ENCODE results near the gene FFAR4. TPM values are rescaled to one million over a fixed set of nuclear protein-coding genes. Genes with fewer than 3 reads are reported as not detected.

Gene FFAR4
- total and polyA plus RNA-seq, 2 experiments from 2014 or later: 0.06 TPM; not detected in 1

- no peaks in the 10 kb centered on the region for H3K9me3 Mint-ChIP-seq
- Histone ChIP-seq H3K79me2 (replicated peaks; ENCODE audit: insufficient read depth) (no peaks in the 10 kb centered on the region), H2AFZ (no peak overlapping the region; the same call in 1 of the 2 replicates), H3F3A (replicated peaks; ENCODE audit: low read depth) (no peaks in the 10 kb centered on the region), H3K27me3 (ENCODE audit: insufficient read depth) (peaks cover 67% of the 10 kb centered on the region), H4K20me1 (replicated peaks; ENCODE audit: insufficient read depth) (peaks cover 3% of the 10 kb centered on the region; the same call in 1 of the 2 replicates), H3K36me3 (ENCODE audit: insufficient read depth) (no peaks in the 10 kb centered on the region), H3K9me2 (ENCODE audit: insufficient read depth) (no peaks in the 10 kb centered on the region), H3K27ac (ENCODE audit: low read depth) (no peak overlapping the region), H3K4me3 (0 out of 2 replicates have a peak overlapping the region, but pooled peaks have one; percentile 65), H3K4me1 (ENCODE audit: insufficient read depth) (peaks cover 10% of the 10 kb centered on the region; the same call in 1 of the 2 replicates), H3K4me2 (no peak overlapping the region)
- no peaks in the 10 kb centered on the region for H3K36me3 Mint-ChIP-seq (ENCODE audit: low read depth)
- H3K27ac Mint-ChIP-seq: no peak overlapping the region
- ATAC-seq (no peak), DNase-seq (ENCODE audit: low spot score) (no peak)
- no peak for TF ChIP-seq ETS1 (IDR thresholded peaks at IDR 0.05)
- TF ChIP-seq ZNF331 (CRISPR knock-in tag; IDR thresholded peaks at IDR 0.05; ENCODE audit: low read depth): no peak
- TF ChIP-seq, protein P1, sequence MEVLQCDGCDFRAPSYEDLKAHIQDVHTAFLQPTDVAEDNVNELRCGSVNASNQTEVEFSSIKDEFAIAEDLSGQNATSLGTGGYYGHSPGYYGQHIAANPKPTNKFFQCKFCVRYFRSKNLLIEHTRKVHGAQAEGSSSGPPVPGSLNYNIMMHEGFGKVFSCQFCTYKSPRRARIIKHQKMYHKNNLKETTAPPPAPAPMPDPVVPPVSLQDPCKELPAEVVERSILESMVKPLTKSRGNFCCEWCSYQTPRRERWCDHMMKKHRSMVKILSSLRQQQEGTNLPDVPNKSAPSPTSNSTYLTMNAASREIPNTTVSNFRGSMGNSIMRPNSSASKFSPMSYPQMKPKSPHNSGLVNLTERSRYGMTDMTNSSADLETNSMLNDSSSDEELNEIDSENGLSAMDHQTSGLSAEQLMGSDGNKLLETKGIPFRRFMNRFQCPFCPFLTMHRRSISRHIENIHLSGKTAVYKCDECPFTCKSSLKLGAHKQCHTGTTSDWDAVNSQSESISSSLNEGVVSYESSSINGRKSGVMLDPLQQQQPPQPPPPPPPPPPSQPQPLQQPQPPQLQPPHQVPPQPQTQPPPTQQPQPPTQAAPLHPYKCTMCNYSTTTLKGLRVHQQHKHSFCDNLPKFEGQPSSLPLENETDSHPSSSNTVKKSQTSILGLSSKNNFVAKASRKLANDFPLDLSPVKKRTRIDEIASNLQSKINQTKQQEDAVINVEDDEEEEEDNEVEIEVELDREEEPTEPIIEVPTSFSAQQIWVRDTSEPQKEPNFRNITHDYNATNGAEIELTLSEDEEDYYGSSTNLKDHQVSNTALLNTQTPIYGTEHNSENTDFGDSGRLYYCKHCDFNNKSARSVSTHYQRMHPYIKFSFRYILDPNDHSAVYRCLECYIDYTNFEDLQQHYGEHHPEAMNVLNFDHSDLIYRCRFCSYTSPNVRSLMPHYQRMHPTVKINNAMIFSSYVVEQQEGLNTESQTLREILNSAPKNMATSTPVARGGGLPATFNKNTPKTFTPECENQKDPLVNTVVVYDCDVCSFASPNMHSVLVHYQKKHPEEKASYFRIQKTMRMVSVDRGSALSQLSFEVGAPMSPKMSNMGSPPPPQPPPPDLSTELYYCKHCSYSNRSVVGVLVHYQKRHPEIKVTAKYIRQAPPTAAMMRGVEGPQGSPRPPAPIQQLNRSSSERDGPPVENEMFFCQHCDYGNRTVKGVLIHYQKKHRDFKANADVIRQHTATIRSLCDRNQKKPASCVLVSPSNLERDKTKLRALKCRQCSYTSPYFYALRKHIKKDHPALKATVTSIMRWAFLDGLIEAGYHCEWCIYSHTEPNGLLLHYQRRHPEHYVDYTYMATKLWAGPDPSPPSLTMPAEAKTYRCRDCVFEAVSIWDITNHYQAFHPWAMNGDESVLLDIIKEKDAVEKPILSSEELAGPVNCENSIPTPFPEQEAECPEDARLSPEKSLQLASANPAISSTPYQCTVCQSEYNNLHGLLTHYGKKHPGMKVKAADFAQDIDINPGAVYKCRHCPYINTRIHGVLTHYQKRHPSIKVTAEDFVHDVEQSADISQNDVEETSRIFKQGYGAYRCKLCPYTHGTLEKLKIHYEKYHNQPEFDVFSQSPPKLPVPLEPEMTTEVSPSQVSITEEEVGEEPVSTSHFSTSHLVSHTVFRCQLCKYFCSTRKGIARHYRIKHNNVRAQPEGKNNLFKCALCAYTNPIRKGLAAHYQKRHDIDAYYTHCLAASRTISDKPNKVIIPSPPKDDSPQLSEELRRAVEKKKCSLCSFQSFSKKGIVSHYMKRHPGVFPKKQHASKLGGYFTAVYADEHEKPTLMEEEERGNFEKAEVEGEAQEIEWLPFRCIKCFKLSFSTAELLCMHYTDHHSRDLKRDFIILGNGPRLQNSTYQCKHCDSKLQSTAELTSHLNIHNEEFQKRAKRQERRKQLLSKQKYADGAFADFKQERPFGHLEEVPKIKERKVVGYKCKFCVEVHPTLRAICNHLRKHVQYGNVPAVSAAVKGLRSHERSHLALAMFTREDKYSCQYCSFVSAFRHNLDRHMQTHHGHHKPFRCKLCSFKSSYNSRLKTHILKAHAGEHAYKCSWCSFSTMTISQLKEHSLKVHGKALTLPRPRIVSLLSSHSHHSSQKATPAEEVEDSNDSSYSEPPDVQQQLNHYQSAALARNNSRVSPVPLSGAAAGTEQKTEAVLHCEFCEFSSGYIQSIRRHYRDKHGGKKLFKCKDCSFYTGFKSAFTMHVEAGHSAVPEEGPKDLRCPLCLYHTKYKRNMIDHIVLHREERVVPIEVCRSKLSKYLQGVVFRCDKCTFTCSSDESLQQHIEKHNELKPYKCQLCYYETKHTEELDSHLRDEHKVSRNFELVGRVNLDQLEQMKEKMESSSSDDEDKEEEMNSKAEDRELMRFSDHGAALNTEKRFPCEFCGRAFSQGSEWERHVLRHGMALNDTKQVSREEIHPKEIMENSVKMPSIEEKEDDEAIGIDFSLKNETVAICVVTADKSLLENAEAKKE (CRISPR knock-in tag; IDR thresholded peaks at IDR 0.05): no peak
- TF ChIP-seq STAT1 (IDR thresholded peaks at IDR 0.05; ENCODE audit: unreplicated experiment): no peak
- TF ChIP-seq NANOG (IDR thresholded peaks at IDR 0.05; ENCODE audit: borderline replicate concordance): no peak
- no peak for TF ChIP-seq EZH2 (IDR thresholded peaks at IDR 0.05; ENCODE audit: low read depth, unreplicated experiment)
- no peak for TF ChIP-seq EZH2phosphoT487 (IDR thresholded peaks at IDR 0.05; ENCODE audit: unreplicated experiment)
- no peak for TF ChIP-seq JUNB (IDR thresholded peaks at IDR 0.05; ENCODE audit: unreplicated experiment)
- H3K4me1 Mint-ChIP-seq: peaks cover 11% of the 10 kb centered on the region
- peak overlapping the region; percentile 72; the same call in 2 of the 3 replicates for H3K4me3 Mint-ChIP-seq
- H3K27me3 Mint-ChIP-seq (ENCODE audit: insufficient read depth, low read depth, poor library complexity): peaks cover 42% of the 10 kb centered on the region
Measured at GRCh38 chr10:93599778-93600177, 33.3 kb downstream of the FFAR4 start.
